Mesenchymal stem cell (in vitro differentiated cells and primary cell): ENCODE data around the gene CLCN6.

Source experiments
- DNase-seq: peaks from one replicate; pipeline ENCODE4 v3.0.0-alpha.2; 2013
- H2AFZ ChIP-seq: one replicate; pipeline ENCODE4 v1.6.1; 2013; ENCODE audit warnings: low read depth, mild to moderate bottlenecking, control low read depth, inconsistent platforms, low read length, moderate library complexity
- H2AK5ac ChIP-seq: 2 replicates; pipeline ENCODE4 v1.6.1; 2013; ENCODE audit warnings: low read length, moderate library complexity, mild to moderate bottlenecking, inconsistent platforms; ENCODE audit not compliant: severe bottlenecking
- H2BK120ac ChIP-seq: one replicate; pipeline ENCODE4 v1.6.1; 2013; ENCODE audit warnings: low read depth, mild to moderate bottlenecking, inconsistent platforms, low read length, moderate library complexity
- H2BK12ac ChIP-seq, 2 experiments: one replicate each; pipeline ENCODE4 v1.6.1; 2013; ENCODE audit warnings: inconsistent platforms in 2 of 2, low read length in 2 of 2, mild to moderate bottlenecking in 2 of 2, moderate library complexity in 2 of 2, control low read depth in 1 of 2
- H2BK15ac ChIP-seq: one replicate; pipeline ENCODE4 v1.6.1; 2013; ENCODE audit warnings: mild to moderate bottlenecking, low read depth, inconsistent platforms; ENCODE audit not compliant: poor library complexity, severe bottlenecking
- H2BK5ac ChIP-seq: 2 replicates; pipeline ENCODE4 v1.6.1; 2013; ENCODE audit warnings: low read depth, mild to moderate bottlenecking, low read length, control low read depth, inconsistent platforms; ENCODE audit not compliant: poor library complexity, severe bottlenecking
- H3K14ac ChIP-seq, 2 experiments: one replicate each; pipeline ENCODE4 v1.6.1; 2013; ENCODE audit warnings: inconsistent platforms in 2 of 2, low read length in 2 of 2, control low read depth in 1 of 2, mild to moderate bottlenecking in 1 of 2, moderate library complexity in 1 of 2
- H3K18ac ChIP-seq, 2 experiments: one replicate each; pipeline ENCODE4 v1.6.1; 2013; ENCODE audit warnings: inconsistent platforms in 2 of 2, low read length in 2 of 2, control low read depth in 1 of 2, low read depth in 1 of 2, mild to moderate bottlenecking in 1 of 2
- H3K23ac ChIP-seq, 2 experiments: one replicate each; pipeline ENCODE4 v1.6.1; 2013; ENCODE audit warnings: inconsistent platforms in 2 of 2, low read length in 2 of 2, mild to moderate bottlenecking in 2 of 2, moderate library complexity in 2 of 2, control low read depth in 1 of 2
- H3K27ac ChIP-seq: 2 replicates; pipeline ENCODE4 v1.5.1; 2013; ENCODE audit warnings: mild to moderate bottlenecking, moderate library complexity, low read length, control low read depth, inconsistent platforms; ENCODE audit not compliant: poor library complexity, severe bottlenecking
- H3K27me3 ChIP-seq, 2 experiments: 2 replicates each; pipeline versions ENCODE4 v1.6.1 to v1.7.0; 2013; ENCODE audit warnings: low read length in 2 of 2, mild to moderate bottlenecking in 2 of 2, moderate library complexity in 2 of 2, control low read depth in 1 of 2, inconsistent platforms in 1 of 2; ENCODE audit not compliant: control insufficient read depth in 1 of 2, insufficient read depth in 1 of 2
- H3K36me3 ChIP-seq, 2 experiments: 2 replicates each; pipeline versions ENCODE4 v1.6.1 to v1.7.0; 2013; ENCODE audit warnings: low read length in 2 of 2, control low read depth in 1 of 2, inconsistent platforms in 1 of 2, low read depth in 1 of 2, mild to moderate bottlenecking in 1 of 2; ENCODE audit not compliant: insufficient read depth in 2 of 2, control insufficient read depth in 1 of 2
- H3K4ac ChIP-seq, 2 experiments: one replicate each; pipeline ENCODE4 v1.6.1; 2013; ENCODE audit warnings: inconsistent platforms in 2 of 2, low read length in 2 of 2, mild to moderate bottlenecking in 2 of 2, moderate library complexity in 2 of 2, control low read depth in 1 of 2, low read depth in 1 of 2
- H3K4me1 ChIP-seq: 2 replicates; pipeline ENCODE4 v1.6.1; 2013; ENCODE audit warnings: low read depth, low read length, control low read depth; ENCODE audit not compliant: control insufficient read depth, insufficient read depth
- H3K4me2 ChIP-seq: 2 replicates; pipeline ENCODE4 v1.6.1; 2013; ENCODE audit warnings: low read length, mild to moderate bottlenecking, inconsistent platforms; ENCODE audit not compliant: poor library complexity, severe bottlenecking
- H3K4me3 ChIP-seq, 2 experiments: 2 replicates each; pipeline versions ENCODE4 v1.5.1 to v1.7.0; 2013; ENCODE audit warnings: low read length in 2 of 2, mild to moderate bottlenecking in 2 of 2, control low read depth in 1 of 2, low read depth in 1 of 2; ENCODE audit not compliant: insufficient read depth in 1 of 2
- H3K79me1 ChIP-seq: replicated peaks from 2 replicates; pipeline ENCODE4 v1.6.1; 2013; ENCODE audit warnings: mild to moderate bottlenecking, control low read depth, low read length, inconsistent platforms; ENCODE audit not compliant: poor library complexity, severe bottlenecking
- H3K9ac ChIP-seq: 2 replicates; pipeline ENCODE4 v1.7.0; 2013; ENCODE audit warnings: mild to moderate bottlenecking, low read length, moderate library complexity
- H3K9me3 ChIP-seq: 2 replicates; pipeline ENCODE4 v1.7.0; 2013; ENCODE audit warnings: mild to moderate bottlenecking, low read length; ENCODE audit not compliant: control insufficient read depth
- H4K8ac ChIP-seq: one replicate; pipeline ENCODE4 v1.6.1; 2013; ENCODE audit warnings: inconsistent platforms, mild to moderate bottlenecking, low read length, moderate library complexity
- H4K91ac ChIP-seq: one replicate; pipeline ENCODE4 v1.6.1; 2013; ENCODE audit warnings: mild to moderate bottlenecking, low read length, inconsistent platforms
- whole genome bisulfite sequencing: methylation state at CpG from one replicate; pipeline ENCODE4 v1.1.7; 2013; ENCODE audit warnings: mixed read lengths; 5-methylcytosine and 5-hydroxymethylcytosine counted together

Gene CLCN6

GRCh38 chr1:11796036-11796828, 9.8 kb upstream of the CLCN6 start:
- no peak overlapping the region for H4K91ac ChIP-seq
- no peak overlapping the region for H2BK5ac ChIP-seq
- no peak overlapping the region for H3K4me2 ChIP-seq
- H3K27me3 ChIP-seq = no peaks in the 10 kb centered on the region
- H2BK15ac ChIP-seq = no peak overlapping the region
- WGBS = 93% methylated on average over 15 of the region's 15 CpGs
- H3K79me1 ChIP-seq = peaks cover 4% of the 10 kb centered on the region
- H3K4ac ChIP-seq = no peak overlapping the region
- peaks cover 67 to 82% of the 10 kb centered on the region in 2 experiments for H3K36me3 ChIP-seq
- H2AK5ac ChIP-seq = peak overlapping the region; percentile 21
- no peak overlapping the region for H2AFZ ChIP-seq
- H4K8ac ChIP-seq = no peak overlapping the region
- peaks cover 26% of the 10 kb centered on the region for H3K4me1 ChIP-seq
- H3K23ac ChIP-seq = no peak overlapping the region
- no peak overlapping the region for H3K27ac ChIP-seq
- H3K14ac ChIP-seq = no peak overlapping the region
- H2BK12ac ChIP-seq = no peak overlapping the region
- H3K9ac ChIP-seq = peak overlapping the region; percentile 9
- no peak overlapping the region for H3K18ac ChIP-seq
- DNase-seq = no peak
- H3K9me3 ChIP-seq = no peaks in the 10 kb centered on the region
- H2BK120ac ChIP-seq = no peak overlapping the region
- no peak overlapping the region for H3K4me3 ChIP-seq

- Histone ChIP-seq H3K14ac (no peak overlapping the region), H3K4me1 (peaks cover 30% of the 10 kb centered on the region), H3K9me3 (no peaks in the 10 kb centered on the region), H4K91ac (no peak overlapping the region), H2BK12ac (no peak overlapping the region), H2BK5ac (no peak overlapping the region), H3K4me2 (no peak overlapping the region), H3K4ac (no peak overlapping the region), H2BK120ac (no peak overlapping the region), H2AK5ac (no peak overlapping the region), H2BK15ac (no peak overlapping the region), H3K27me3 (no peaks in the 10 kb centered on the region), H3K4me3 (no peak overlapping the region), H3K23ac (no peak overlapping the region), H3K36me3 (peaks cover 53 to 72% of the 10 kb centered on the region in 2 experiments), H3K9ac (peak overlapping the region; percentile 65), H3K79me1 (peaks cover 5% of the 10 kb centered on the region), H3K18ac (no peak overlapping the region), H3K27ac (peak overlapping the region; percentile 1), H4K8ac (no peak overlapping the region), H2AFZ (no peak overlapping the region)
- 96% methylated on average over 5 of the region's 6 CpGs for WGBS
- no peak for DNase-seq
Observed at GRCh38 chr1:11797525-11798216, 8.3 kb upstream of the CLCN6 start.

GRCh38 chr1:11799099-11799498, 6.9 kb upstream of the CLCN6 start:
- Histone ChIP-seq H3K4me2 (no peak overlapping the region), H3K27me3 (no peaks in the 10 kb centered on the region), H3K4ac (no peak overlapping the region), H2BK15ac (no peak overlapping the region), H3K27ac (no peak overlapping the region), H3K9me3 (no peaks in the 10 kb centered on the region), H2BK12ac (no peak overlapping the region), H2AFZ (no peak overlapping the region), H3K36me3 (peaks cover 43 to 61% of the 10 kb centered on the region in 2 experiments), H2AK5ac (no peak overlapping the region), H3K4me1 (peaks cover 41% of the 10 kb centered on the region), H2BK5ac (no peak overlapping the region), H3K4me3 (no peak overlapping the region), H3K14ac (no peak overlapping the region), H3K23ac (no peak overlapping the region), H3K79me1 (peaks cover 5% of the 10 kb centered on the region), H4K91ac (no peak overlapping the region), H2BK120ac (no peak overlapping the region), H3K9ac (no peak overlapping the region), H3K18ac (no peak overlapping the region), H4K8ac (no peak overlapping the region)
- 100% methylated on average over 5 of the region's 5 CpGs for WGBS
- DNase-seq = no peak

- Histone ChIP-seq H3K18ac (no peak overlapping the region), H2BK120ac (no peak overlapping the region), H2AK5ac (no peak overlapping the region), H3K23ac (no peak overlapping the region), H3K27ac (no peak overlapping the region), H2BK12ac (no peak overlapping the region), H3K4me3 (no peak overlapping the region), H3K9me3 (no peaks in the 10 kb centered on the region), H4K8ac (no peak overlapping the region), H4K91ac (no peak overlapping the region), H3K4ac (no peak overlapping the region), H3K27me3 (no peaks in the 10 kb centered on the region), H3K9ac (no peak overlapping the region), H3K14ac (no peak overlapping the region), H2BK15ac (no peak overlapping the region), H3K4me1 (peaks cover 42% of the 10 kb centered on the region), H3K79me1 (peaks cover 8% of the 10 kb centered on the region), H3K4me2 (no peak overlapping the region), H2BK5ac (no peak overlapping the region), H3K36me3 (peaks cover 35 to 53% of the 10 kb centered on the region in 2 experiments), H2AFZ (no peak overlapping the region)
- DNase-seq = no peak
- 97% methylated on average over 9 of the region's 9 CpGs for WGBS
Observed at GRCh38 chr1:11799896-11800295, 6.1 kb upstream of the CLCN6 start.
